DOHH2 (cell line): ENCODE results near the gene CCT8L2.
"Not testable (repeated sequence)": the region's sequence is repeated elsewhere in the genome, so short reads cannot be mapped to it uniquely, and the experiment has no call there.

Experiments used
- CTCF ChIP-seq: fragments of 200-600 bp; sonication (generic); IDR thresholded peaks from one replicate; pipeline ENCODE4 v1.5.1; 2014; ENCODE audit warnings: antibody characterized with exemption, mild to moderate bottlenecking, low read depth, low read length; ENCODE audit not compliant: poor library complexity, severe bottlenecking
- EZH2phosphoT487 ChIP-seq: fragments of 200-600 bp; sonication (generic); IDR thresholded peaks from 2 replicates; pipeline ENCODE4 v1.6.1; 2017; ENCODE audit warnings: borderline replicate concordance, mild to moderate bottlenecking, antibody characterized with exemption, low read length, moderate library complexity, mixed read lengths

- TF ChIP-seq CTCF, EZH2phosphoT487: not testable (repeated sequence)
Measured at GRCh38 chr22:16564837-16565584, 27.6 kb downstream of the CCT8L2 start.
